ENCODE data around the gene GPR171.
"Not testable (repeated sequence)": the region's sequence is repeated elsewhere in the genome, so short reads cannot be mapped to it uniquely, and the experiment has no call there.

The GPR171 gene

DNA sequence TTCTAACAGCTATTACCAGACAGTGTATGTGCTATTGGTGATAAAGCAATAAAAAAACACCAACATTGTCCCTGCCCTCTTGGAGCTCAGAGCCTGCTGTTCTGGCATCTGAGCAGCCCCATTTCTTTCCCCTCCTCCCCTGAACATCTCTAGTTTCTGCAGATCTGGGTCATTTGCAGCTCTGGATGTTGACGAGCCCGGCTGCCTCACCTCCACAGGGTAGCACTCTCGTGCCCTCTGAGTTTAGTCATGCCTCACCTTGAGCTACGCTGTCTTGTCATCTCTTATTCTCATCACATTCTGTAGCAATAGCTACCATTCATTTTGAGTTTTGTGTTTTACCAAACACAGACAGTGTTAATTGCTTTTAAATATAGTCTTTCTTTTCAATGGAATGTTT, 30.0 kb upstream of the GPR171 start:
- Histone ChIP-seq H3K4me3 (ENCODE audit: low read depth in 1 of 2, low read length in 1 of 2) (no peak overlapping the region), H3K27me3 (no peaks in the 10 kb centered on the region), H3K27ac (no peak overlapping the region), H3K9me3 (no peaks in the 10 kb centered on the region), H3K36me3 (no peaks in the 10 kb centered on the region), H3K4me1 (ENCODE audit: control insufficient read depth in 1 of 2, insufficient read depth in 1 of 2, low read depth in 1 of 2, low read length in 1 of 2) (peaks cover 15 to 27% of the 10 kb centered on the region in 2 experiments)
- TF ChIP-seq CTCF (IDR thresholded peaks at IDR 0.05), result no peak

- peaks cover 21 to 32% of the 10 kb centered on the region in 2 experiments for H3K4me1 ChIP-seq (ENCODE audit: control insufficient read depth in 1 of 2, insufficient read depth in 1 of 2, low read depth in 1 of 2, low read length in 1 of 2)
- H3K4me3 ChIP-seq (ENCODE audit: low read depth in 1 of 2, low read length in 1 of 2); H3K27me3 ChIP-seq; H3K9me3 ChIP-seq; H3K27ac ChIP-seq; H3K36me3 ChIP-seq: not testable (repeated sequence)
These were observed 29.4 kb upstream of the GPR171 start for GRCh38 chr3:151232403-151232802.

DNA sequence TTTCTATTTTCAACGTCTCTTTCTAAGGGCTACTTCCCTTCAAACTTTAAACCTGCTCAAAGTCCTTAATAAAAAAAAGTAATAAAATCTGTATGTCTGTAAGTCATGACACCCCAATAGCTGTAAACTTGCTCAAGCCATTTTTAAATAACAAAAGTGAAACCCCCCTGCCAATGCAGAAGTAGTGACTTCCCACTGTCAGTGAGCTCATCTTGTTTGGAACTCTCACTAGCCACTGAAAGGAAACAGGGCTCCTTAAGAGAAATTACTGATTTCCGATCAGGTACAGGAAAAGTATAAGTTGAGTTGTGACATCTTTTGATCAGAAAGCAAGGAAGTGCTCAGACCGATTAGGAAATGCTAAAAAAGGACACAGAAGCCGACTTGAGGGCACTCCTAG, 27.6 kb upstream of the GPR171 start:
- Histone ChIP-seq H3K36me3 (no peaks in the 10 kb centered on the region), H3K27ac (peak overlapping the region; percentile 70), H3K4me1 (ENCODE audit: control insufficient read depth in 1 of 2, insufficient read depth in 1 of 2, low read depth in 1 of 2, low read length in 1 of 2) (peaks cover 22 to 32% of the 10 kb centered on the region in 2 experiments), H3K27me3 (no peaks in the 10 kb centered on the region), H3K4me3 (ENCODE audit: low read depth in 1 of 2, low read length in 1 of 2) (peak overlapping the region; percentile 39 to 43), H3K9me3 (no peaks in the 10 kb centered on the region)
- no peak for TF ChIP-seq CTCF (IDR thresholded peaks at IDR 0.05)

DNA sequence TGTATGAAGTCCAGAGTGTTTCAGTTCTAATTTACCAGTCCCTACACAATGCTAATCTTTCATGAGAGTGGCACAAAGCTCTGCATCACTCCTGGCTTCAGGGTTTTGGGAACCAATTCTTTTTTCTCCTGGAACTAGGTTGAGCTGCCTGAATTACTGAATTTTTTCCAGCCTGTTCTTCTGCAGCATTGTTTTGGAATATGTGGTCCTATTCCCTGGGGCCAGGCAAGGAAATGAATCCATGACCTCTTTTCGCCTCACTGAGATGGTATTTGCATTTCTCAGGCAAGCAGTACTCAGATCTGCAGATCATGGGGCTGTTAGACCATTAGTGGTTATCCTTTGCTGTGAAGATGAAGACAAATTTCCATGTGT, 25.6 kb upstream of the GPR171 start:
- Histone ChIP-seq H3K4me1 (ENCODE audit: control insufficient read depth in 1 of 2, insufficient read depth in 1 of 2, low read depth in 1 of 2, low read length in 1 of 2) (peaks cover 22 to 32% of the 10 kb centered on the region in 2 experiments), H3K36me3 (no peaks in the 10 kb centered on the region), H3K27me3 (no peaks in the 10 kb centered on the region), H3K9me3 (no peaks in the 10 kb centered on the region), H3K27ac (no peak overlapping the region), H3K4me3 (ENCODE audit: low read depth in 1 of 2, low read length in 1 of 2) (no peak overlapping the region)
- no peak for TF ChIP-seq CTCF (IDR thresholded peaks at IDR 0.05)

GRCh38 chr3:151227807-151228665, 25.0 kb upstream of the GPR171 start:
- Histone ChIP-seq H3K27ac (no peak overlapping the region), H3K4me1 (ENCODE audit: control insufficient read depth in 1 of 2, insufficient read depth in 1 of 2, low read depth in 1 of 2, low read length in 1 of 2) (peaks cover 22 to 32% of the 10 kb centered on the region in 2 experiments), H3K36me3 (no peaks in the 10 kb centered on the region), H3K27me3 (no peaks in the 10 kb centered on the region), H3K4me3 (ENCODE audit: low read depth in 1 of 2, low read length in 1 of 2) (no peak overlapping the region), H3K9me3 (no peaks in the 10 kb centered on the region)
- peak; percentile 95 for TF ChIP-seq CTCF (IDR thresholded peaks at IDR 0.05)

DNA sequence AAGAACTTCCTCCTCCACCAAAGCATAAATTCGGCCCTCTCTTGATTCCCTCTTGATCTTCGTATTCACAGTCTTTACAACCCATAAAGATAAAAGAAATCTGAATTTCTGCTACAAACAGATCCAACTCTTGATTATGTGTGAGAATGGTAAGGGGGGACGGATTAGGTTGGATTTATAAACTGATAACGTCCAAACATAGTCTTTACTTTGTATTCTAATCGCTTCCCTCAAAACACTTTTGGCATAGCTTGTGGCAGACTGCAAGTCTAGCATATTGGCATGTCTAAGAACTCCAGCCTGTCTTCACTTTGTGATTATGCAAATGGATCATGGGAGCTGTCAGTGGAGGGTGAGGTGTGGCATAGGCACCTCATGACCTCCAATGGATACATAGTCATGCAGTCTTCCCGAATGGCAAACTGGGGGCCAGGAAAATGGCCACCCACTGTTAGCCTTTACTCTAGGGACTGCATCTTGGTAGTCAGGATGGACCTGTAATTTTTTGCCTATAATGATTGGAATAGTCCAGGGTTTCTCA, 24.3 kb upstream of the GPR171 start:
- Histone ChIP-seq H3K27me3 (no peaks in the 10 kb centered on the region), H3K27ac (no peak overlapping the region), H3K4me1 (ENCODE audit: control insufficient read depth in 1 of 2, insufficient read depth in 1 of 2, low read depth in 1 of 2, low read length in 1 of 2) (peaks cover 22 to 32% of the 10 kb centered on the region in 2 experiments), H3K36me3 (no peaks in the 10 kb centered on the region), H3K4me3 (ENCODE audit: low read depth in 1 of 2, low read length in 1 of 2) (no peak overlapping the region), H3K9me3 (no peaks in the 10 kb centered on the region)
- TF ChIP-seq CTCF (IDR thresholded peaks at IDR 0.05), result no peak
